GM18508 (cell line): Measurements from ENCODE around the gene RPGRIP1L.
"Not testable (repeated sequence)": the region's sequence is repeated elsewhere in the genome, so short reads cannot be mapped to it uniquely, and the experiment has no call there.

Source experiments
- ATAC-seq: cut with Tn5 transposase; IDR thresholded peaks from one replicate; pipeline ENCODE4 v1.9.1; 2021; ENCODE audit warnings: moderate number of reproducible peaks; ENCODE audit not compliant: insufficient read depth, unreplicated experiment

Gene RPGRIP1L

DNA sequence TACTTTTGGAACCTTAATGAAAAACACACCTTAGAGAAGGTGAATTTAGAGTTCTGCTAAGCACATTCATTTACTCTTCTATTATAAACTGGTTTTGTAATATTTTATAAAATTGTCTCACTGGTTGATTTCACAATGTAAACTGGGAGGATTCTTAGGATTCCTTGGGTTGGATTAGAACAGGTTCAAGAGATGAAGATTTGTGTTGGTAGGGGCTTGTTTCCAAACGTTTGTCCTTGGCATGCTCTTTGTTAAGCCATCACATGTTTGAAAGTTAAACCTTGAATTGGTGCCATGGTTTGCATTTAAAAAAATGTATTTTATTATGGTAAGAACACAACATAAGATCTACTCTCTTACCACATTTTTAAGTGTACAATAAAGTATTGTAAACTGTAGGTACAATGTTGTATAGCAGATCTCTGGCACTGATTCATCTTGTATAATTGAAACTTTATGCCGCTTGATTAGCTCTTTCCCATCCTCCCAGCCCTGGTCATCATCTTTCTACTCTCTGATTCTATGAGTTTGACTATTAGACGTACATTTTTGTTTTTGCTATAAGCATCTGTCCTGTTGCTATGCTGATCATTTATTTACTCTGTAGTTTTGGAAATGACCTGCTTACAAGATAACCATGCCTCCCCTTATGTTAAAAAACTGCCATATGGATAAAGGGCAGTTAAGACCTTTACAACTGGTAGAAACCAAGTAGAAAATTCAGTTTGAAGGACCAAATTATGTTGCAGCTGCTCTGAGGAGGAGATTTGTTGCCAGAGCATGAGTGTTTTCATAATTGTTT lies 9.9 kb upstream of the RPGRIP1L start:
- ATAC-seq: no peak

DNA sequence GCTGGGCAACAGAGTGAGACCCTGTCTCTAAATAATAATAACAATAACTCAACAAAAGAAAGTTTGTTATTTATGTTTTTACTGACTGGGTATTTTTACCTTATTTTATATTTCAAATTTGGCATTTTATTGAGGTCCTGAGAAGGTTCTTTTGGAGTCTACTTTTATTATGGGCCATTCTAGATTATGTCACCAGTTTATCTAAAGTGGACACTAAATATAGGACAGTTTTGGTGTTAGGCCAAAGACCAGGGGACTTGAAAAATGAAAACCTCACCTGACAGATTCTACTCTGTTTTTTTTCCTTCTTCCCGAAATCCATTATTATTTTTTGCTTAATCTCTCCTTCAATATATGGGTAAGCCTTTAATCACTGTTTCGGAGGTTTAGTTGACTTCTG lies 8.4 kb upstream of the RPGRIP1L start:
- no peak for ATAC-seq

DNA sequence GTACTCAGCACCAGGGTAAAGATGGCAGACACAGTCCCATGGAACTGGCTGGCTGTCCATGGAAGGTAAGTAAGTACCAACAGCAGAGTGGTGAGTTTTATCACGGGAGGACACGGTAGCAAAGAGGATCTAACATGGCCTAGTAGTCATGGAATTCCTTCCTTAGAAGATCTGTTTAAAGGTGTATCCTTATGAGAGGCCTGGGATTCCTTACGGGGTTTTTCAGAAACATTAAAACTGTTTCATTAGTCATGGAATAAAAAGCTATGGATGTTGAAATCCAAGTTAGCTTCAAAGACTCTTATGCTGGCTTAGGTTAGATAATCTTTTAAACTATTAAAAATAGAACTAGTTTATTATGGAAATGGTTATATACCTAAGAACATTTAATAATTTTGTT lies 7.7 kb upstream of the RPGRIP1L start:
- no peak for ATAC-seq

- ATAC-seq: no peak
Measured at GRCh38 chr16:53708490-53708889, 4.8 kb upstream of the RPGRIP1L start.

DNA sequence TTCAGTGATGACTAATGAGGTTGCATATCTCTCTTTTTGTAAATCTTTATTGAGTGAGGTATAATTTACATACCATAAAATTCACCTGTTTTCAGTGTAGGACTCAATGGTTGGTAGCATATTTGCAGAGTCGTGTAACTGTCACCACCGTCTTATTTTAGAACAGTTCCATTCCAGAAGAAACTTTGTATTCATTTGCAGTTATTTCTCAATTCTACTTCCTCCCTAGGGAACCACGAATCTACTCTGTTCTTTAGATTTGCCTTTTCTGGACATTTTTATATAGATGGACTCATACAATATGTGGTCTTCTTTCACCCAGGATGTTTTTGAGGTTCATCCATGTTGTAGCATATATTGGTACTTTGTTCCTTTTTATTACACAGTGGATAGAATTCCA lies 4.0 kb upstream of the RPGRIP1L start:
- no peak for ATAC-seq

DNA sequence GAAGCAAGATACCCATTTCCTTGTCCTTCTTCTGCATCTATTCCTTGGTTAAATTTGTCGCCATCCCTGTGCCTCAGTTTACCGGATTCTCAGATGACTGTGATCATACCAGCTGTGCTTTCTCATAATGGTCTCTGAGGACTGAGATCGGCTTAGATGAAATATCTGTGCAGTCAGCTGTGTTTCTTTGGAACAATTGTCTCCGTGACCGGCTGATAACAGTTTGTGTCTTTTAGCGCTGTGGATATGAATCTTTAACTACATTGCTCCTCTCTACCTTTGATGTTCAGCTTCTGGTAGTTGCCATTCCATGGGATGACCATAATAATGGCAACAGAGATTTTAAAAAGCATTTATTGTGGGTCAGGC lies 770 bp upstream of the RPGRIP1L start:
- ATAC-seq: no peak

DNA sequence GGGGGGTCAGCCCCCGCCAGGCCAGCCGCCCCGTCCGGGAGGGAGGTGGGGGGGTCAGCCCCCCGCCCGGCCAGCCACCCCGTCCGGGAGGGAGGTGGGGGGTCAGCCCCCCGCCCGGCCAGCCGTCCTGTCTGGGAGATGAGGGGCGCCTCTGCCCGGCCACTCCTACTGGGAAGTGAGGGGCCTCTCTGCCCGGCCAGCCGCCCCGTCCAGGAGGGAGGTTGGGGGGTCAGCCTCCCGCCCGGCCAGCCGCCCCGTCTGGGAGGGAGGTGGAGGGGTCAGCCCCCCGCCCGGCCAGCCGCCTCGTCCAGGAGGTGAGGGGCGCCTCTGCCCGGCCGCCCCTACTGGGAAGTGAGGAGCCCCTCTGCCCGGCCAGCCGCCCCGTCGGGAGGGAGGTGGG lies 5.4 kb downstream of the RPGRIP1L start:
- ATAC-seq: not testable (repeated sequence)

- ATAC-seq: no peak
Measured at GRCh38 chr16:53695070-53695469, 8.6 kb downstream of the RPGRIP1L start.

DNA sequence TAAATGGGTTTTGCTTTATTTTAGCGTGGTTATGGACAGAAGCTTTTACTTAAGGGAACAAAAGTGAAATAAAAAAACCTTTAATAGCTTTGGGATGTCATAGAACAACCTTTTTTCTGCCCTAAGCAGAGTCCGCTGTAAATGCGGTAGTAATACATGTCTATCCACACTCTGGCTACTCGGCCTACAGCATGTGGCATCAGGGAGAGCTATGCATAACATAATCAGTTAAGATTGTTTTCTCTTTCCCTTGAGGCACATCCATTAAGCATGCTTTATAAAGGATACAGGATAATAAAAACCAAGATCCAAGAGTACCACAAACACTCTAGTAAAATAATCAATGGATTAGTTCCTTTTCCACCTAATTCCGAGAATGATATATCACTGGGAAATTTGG lies 10.3 kb downstream of the RPGRIP1L start:
- no peak for ATAC-seq

DNA sequence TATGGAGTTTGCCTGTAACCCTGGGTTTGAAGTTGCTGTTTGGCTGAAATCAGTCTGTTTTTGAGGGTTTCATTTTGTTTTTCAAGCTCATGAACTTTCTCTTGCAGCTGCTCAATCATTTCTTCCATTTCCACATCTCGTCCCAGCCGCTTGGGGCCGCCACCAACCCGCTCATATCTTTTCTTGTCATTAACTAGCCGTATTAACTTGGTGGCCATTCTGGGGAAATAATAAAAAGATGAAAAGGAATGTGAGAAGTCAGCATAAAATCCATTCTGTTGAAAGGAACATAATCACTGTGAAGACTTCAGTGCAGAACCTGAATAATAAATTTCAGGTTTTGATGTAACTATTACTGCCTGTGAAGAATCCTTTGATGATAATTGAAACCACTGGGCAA lies 11.5 kb downstream of the RPGRIP1L start:
- ATAC-seq: no peak

- no peak for ATAC-seq
Measured at GRCh38 chr16:53690771-53691170, 12.9 kb downstream of the RPGRIP1L start.

GRCh38 chr16:53689636-53690035 lies 14.0 kb downstream of the RPGRIP1L start:
- no peak for ATAC-seq

- ATAC-seq: no peak
Measured at GRCh38 chr16:53686710-53687109, 16.9 kb downstream of the RPGRIP1L start.

GRCh38 chr16:53685334-53685733 lies 18.3 kb downstream of the RPGRIP1L start:
- ATAC-seq: not testable (repeated sequence)

GRCh38 chr16:53681354-53681753 lies 22.3 kb downstream of the RPGRIP1L start:
- ATAC-seq: no peak

DNA sequence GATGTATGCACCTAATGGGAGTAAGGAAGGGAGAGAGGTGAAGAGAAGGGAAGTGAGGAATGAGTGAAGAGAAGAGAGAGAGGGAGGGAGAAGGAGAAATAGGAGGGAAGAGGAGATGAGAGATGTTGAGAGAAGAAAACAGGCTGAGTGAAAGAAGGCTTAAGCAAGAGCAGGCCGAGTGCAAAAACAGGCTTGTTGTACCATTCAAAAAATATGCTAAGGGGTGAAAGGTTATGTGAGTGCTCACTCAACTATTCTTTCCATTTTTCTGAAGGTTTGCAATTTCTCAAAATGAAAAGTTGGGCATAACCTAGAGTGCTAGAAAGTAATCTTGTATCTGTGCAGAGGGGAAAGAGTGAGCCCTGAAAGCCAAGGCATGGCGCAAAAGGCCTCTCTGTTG lies 22.9 kb downstream of the RPGRIP1L start:
- ATAC-seq: no peak

- no peak for ATAC-seq
Measured at GRCh38 chr16:53678756-53679343, 24.8 kb downstream of the RPGRIP1L start.

- no peak for ATAC-seq
Measured at GRCh38 chr16:53678155-53678554, 25.5 kb downstream of the RPGRIP1L start.

GRCh38 chr16:53673189-53673588 lies 30.5 kb downstream of the RPGRIP1L start:
- no peak for ATAC-seq

GRCh38 chr16:53672461-53672860 lies 31.2 kb downstream of the RPGRIP1L start:
- ATAC-seq: no peak

GRCh38 chr16:53668869-53669268 lies 34.8 kb downstream of the RPGRIP1L start:
- ATAC-seq: no peak

- no peak for ATAC-seq
Measured at GRCh38 chr16:53666786-53667415, 36.8 kb downstream of the RPGRIP1L start.
